ENCODE data around the gene ZFC3H1. TPM values are rescaled to one million over a fixed set of nuclear protein-coding genes. Genes with fewer than 3 reads are reported as not detected.
A peak's percentile ranks its signal among the peaks of the same experiment; 100 is the strongest.
"Not testable (repeated sequence)": the region's sequence is repeated elsewhere in the genome, so short reads cannot be mapped to it uniquely, and the experiment has no call there.

ZFC3H1 gene
- total and polyA plus RNA-seq, 7 experiments from 2014 or later: 26.3 to 147 (median 122) TPM

GRCh38 chr12:71691504-71692129 is 28.0 kb upstream of the ZFC3H1 start:
- intact Hi-C loops (cut with micrococcal nuclease): no loop called here
- POLR2A ChIA-PET: interaction anchor here (0.6 to 0.7 kb wide), 2 partner anchors 14 to 24 kb away, joined by 4 to 7 read pairs; no protein-coding TSS in a partner anchor
- H3K36me3 Mint-ChIP-seq: peaks cover 0 to 15% (median 4%) of the 10 kb centered on the region in 5 donors

GRCh38 chr12:71688961-71689570 is 25.4 kb upstream of the ZFC3H1 start:
- H3K4me1 Mint-ChIP-seq: peaks cover 18 to 65% (median 45%) of the 10 kb centered on the region in 7 donors
- CTCF ChIA-PET: no interaction called here

More at GRCh38 chr12:71691504-71692129, 28.0 kb upstream of the ZFC3H1 start:
- CTCF ChIA-PET: no interaction called here
- peak overlapping the region in 1 of 10 donors; percentile 46 for H3K4me3 Mint-ChIP-seq
- Histone ChIP-seq H3K27ac (ENCODE audit: low read depth, low read length) (no peak overlapping the region), H3K4me1 (ENCODE audit: control insufficient read depth in 2 of 2, insufficient read depth in 2 of 2, low read length in 2 of 2) (peaks cover 13 to 16% of the 10 kb centered on the region in 2 donors), H3K27me3 (ENCODE audit: control insufficient read depth in 2 of 2, insufficient read depth in 2 of 2, low read length in 2 of 2) (no peaks in the 10 kb centered on the region), H3K9me3 (ENCODE audit: control insufficient read depth in 2 of 3, low read length in 3 of 3) (no peaks in the 10 kb centered on the region), H3K4me3 (ENCODE audit: low read length) (no peak overlapping the region), H3K36me3 (ENCODE audit: control insufficient read depth in 2 of 3, insufficient read depth in 3 of 3, low read length in 3 of 3) (no peaks in the 10 kb centered on the region)
- no peaks in the 10 kb centered on the region for H3K27me3 Mint-ChIP-seq
- DNase-seq: no peak
- ATAC-seq: no peak
- peak overlapping the region in 1 of 9 donors; percentile 88 for H3K27ac Mint-ChIP-seq
- peaks cover 20 to 54% (median 40%) of the 10 kb centered on the region in 7 donors for H3K4me1 Mint-ChIP-seq
- no peaks in the 10 kb centered on the region for H3K9me3 Mint-ChIP-seq

GRCh38 chr12:71687172-71687571 is 23.5 kb upstream of the ZFC3H1 start:
- H3K4me3 Mint-ChIP-seq: peak overlapping the region in 8 of 10 donors; percentile 16 to 96 (median 88)
- ChIA-PET POLR2A (interaction anchor here (0.6 to 6.2 kb wide), 4 partner anchors 24 to 82 kb away, joined by 3 to 214 read pairs (median 4); partner anchors contain the start of genes THAP2 and ZFC3H1), CTCF (interaction anchor here (5.1 kb wide), 1 partner anchor 23 kb away, joined by 35 read pairs; the partner anchor contains the start of genes THAP2 and ZFC3H1)
- ATAC-seq; DNase-seq; H3K4me3 ChIP-seq (ENCODE audit: low read length); H3K36me3 Mint-ChIP-seq; H3K9me3 Mint-ChIP-seq; H3K27ac ChIP-seq (ENCODE audit: low read depth, low read length); H3K27me3 Mint-ChIP-seq; H3K27me3 ChIP-seq (ENCODE audit: control insufficient read depth in 2 of 2, insufficient read depth in 2 of 2, low read length in 2 of 2); H3K36me3 ChIP-seq (ENCODE audit: control insufficient read depth in 2 of 3, insufficient read depth in 3 of 3, low read length in 3 of 3); H3K9me3 ChIP-seq (ENCODE audit: control insufficient read depth in 2 of 3, low read length in 3 of 3): not testable (repeated sequence)
- peak overlapping the region in 1 of 9 donors; percentile 58 for H3K27ac Mint-ChIP-seq
- intact Hi-C loops (cut with micrococcal nuclease): loop anchor here (2.0 to 5.0 kb wide), 4 partner anchors 35 to 1950 kb away; partner anchors contain the start of genes RAB3IP (in 2 of the 2) and CNOT2 (in 1 of the 2)
- H3K4me1 Mint-ChIP-seq: peaks cover 15 to 60% (median 43%) of the 10 kb centered on the region in 7 donors
- peaks cover 21 to 23% of the 10 kb centered on the region in 2 donors for H3K4me1 ChIP-seq (ENCODE audit: control insufficient read depth in 2 of 2, insufficient read depth in 2 of 2, low read length in 2 of 2)

More at GRCh38 chr12:71688961-71689570, 25.4 kb upstream of the ZFC3H1 start:
- POLR2A ChIA-PET: interaction anchor here (6.2 kb wide), 1 partner anchor 26 kb away, joined by 214 read pairs; the partner anchor contains the start of genes THAP2 and ZFC3H1
- Mint-ChIP-seq H3K4me3 (peak overlapping the region in 1 of 10 donors; percentile 0), H3K36me3 (peaks cover 0 to 7% (median 4%) of the 10 kb centered on the region in 5 donors), H3K27ac (peak overlapping the region in 1 of 9 donors; percentile 2), H3K27me3 (no peaks in the 10 kb centered on the region), H3K9me3 (no peaks in the 10 kb centered on the region)
- ATAC-seq (no peak), DNase-seq (no peak)
- Histone ChIP-seq H3K27me3 (ENCODE audit: control insufficient read depth in 2 of 2, insufficient read depth in 2 of 2, low read length in 2 of 2) (no peaks in the 10 kb centered on the region), H3K4me1 (ENCODE audit: control insufficient read depth in 2 of 2, insufficient read depth in 2 of 2, low read length in 2 of 2) (peaks cover 21 to 23% of the 10 kb centered on the region in 2 donors), H3K27ac (ENCODE audit: low read depth, low read length) (no peak overlapping the region), H3K4me3 (ENCODE audit: low read length) (no peak overlapping the region), H3K36me3 (ENCODE audit: control insufficient read depth in 2 of 3, insufficient read depth in 3 of 3, low read length in 3 of 3) (peaks cover 0 to 6% (median 0%) of the 10 kb centered on the region in 3 experiments), H3K9me3 (ENCODE audit: control insufficient read depth in 2 of 3, low read length in 3 of 3) (no peaks in the 10 kb centered on the region)
- intact Hi-C loops (cut with micrococcal nuclease): loop anchor here (5.0 kb wide), 3 partner anchors 37 to 1952 kb away; partner anchors contain the start of genes RAB3IP (in 2 of the 2) and CNOT2 (in 1 of the 2)

- ATAC-seq: no peak
Measured at GRCh38 chr12:71686658-71687025, 23.0 kb upstream of the ZFC3H1 start.

GRCh38 chr12:71685914-71686657 is 22.4 kb upstream of the ZFC3H1 start, which contains the start of gene TMEM19:
Gene TMEM19 (plus strand): TSS chr12:71686082. CDS start chr12:71686681, 599 bp downstream.
- POLR2A ChIA-PET: interaction anchor here (0.7 to 6.2 kb wide), 17 partner anchors 9 to 154 kb away, joined by 3 to 214 read pairs (median 4); partner anchors contain the start of genes RAB21, TBC1D15, THAP2 and ZFC3H1
- H3K36me3 ChIP-seq (ENCODE audit: control insufficient read depth in 2 of 3, insufficient read depth in 3 of 3, low read length in 3 of 3): peaks cover 0 to 6% (median 0%) of the 10 kb centered on the region in 3 experiments
- H3K36me3 Mint-ChIP-seq: no peaks in the 10 kb centered on the region
- CTCF ChIA-PET: interaction anchor here (1.8 to 5.1 kb wide), 2 partner anchors 22 to 61 kb away, joined by 10 to 35 read pairs; partner anchors contain the start of genes THAP2 and ZFC3H1
- DNase-seq (peak; percentile 78 to 88 (median 86)), ATAC-seq (peak; percentile 90)
- H3K27me3 ChIP-seq (ENCODE audit: control insufficient read depth in 2 of 2, insufficient read depth in 2 of 2, low read length in 2 of 2): no peaks in the 10 kb centered on the region
- peaks cover 15 to 55% (median 38%) of the 10 kb centered on the region in 7 donors for H3K4me1 Mint-ChIP-seq
- peak within 1 kb of the TSS; percentile 87 for H3K27ac ChIP-seq (ENCODE audit: low read depth, low read length)
- peak within 1 kb of the TSS; percentile 85 to 97 (median 91) for H3K27ac Mint-ChIP-seq
- peaks cover 21 to 23% of the 10 kb centered on the region in 2 donors for H3K4me1 ChIP-seq (ENCODE audit: control insufficient read depth in 2 of 2, insufficient read depth in 2 of 2, low read length in 2 of 2)
- H3K4me3 Mint-ChIP-seq: peak within 1 kb of the TSS; percentile 85 to 99 (median 94)
- no peaks in the 10 kb centered on the region for H3K9me3 ChIP-seq (ENCODE audit: control insufficient read depth in 2 of 3, low read length in 3 of 3)
- H3K27me3 Mint-ChIP-seq: no peaks in the 10 kb centered on the region
- H3K9me3 Mint-ChIP-seq: no peaks in the 10 kb centered on the region
- peak within 1 kb of the TSS; percentile 96 for H3K4me3 ChIP-seq (ENCODE audit: low read length)
- intact Hi-C loops (cut with micrococcal nuclease): loop anchor here (1.0 to 5.0 kb wide), 8 partner anchors 22 to 1949 kb away; partner anchors contain the start of genes RAB21 (in 2 of the 2), RAB3IP (in 2 of the 2), TBC1D15 (in 2 of the 2) and THAP2 (in 2 of the 2)

More at GRCh38 chr12:71686658-71687025, 23.0 kb upstream of the ZFC3H1 start:
- intact Hi-C loops (cut with micrococcal nuclease): loop anchor here (1.0 to 5.0 kb wide), 8 partner anchors 22 to 1949 kb away; partner anchors contain the start of genes RAB21 (in 2 of the 2), RAB3IP (in 2 of the 2), TBC1D15 (in 2 of the 2) and THAP2 (in 2 of the 2)
- no peak for DNase-seq
- Histone ChIP-seq H3K27ac (ENCODE audit: low read depth, low read length) (peak overlapping the region; percentile 87), H3K4me3 (ENCODE audit: low read length) (peak overlapping the region; percentile 96), H3K4me1 (ENCODE audit: control insufficient read depth in 2 of 2, insufficient read depth in 2 of 2, low read length in 2 of 2) (peaks cover 21 to 23% of the 10 kb centered on the region in 2 donors), H3K27me3 (ENCODE audit: control insufficient read depth in 2 of 2, insufficient read depth in 2 of 2, low read length in 2 of 2) (no peaks in the 10 kb centered on the region), H3K36me3 (ENCODE audit: control insufficient read depth in 2 of 3, insufficient read depth in 3 of 3, low read length in 3 of 3) (peaks cover 0 to 6% (median 0%) of the 10 kb centered on the region in 3 experiments), H3K9me3 (ENCODE audit: control insufficient read depth in 2 of 3, low read length in 3 of 3) (no peaks in the 10 kb centered on the region)
- peak overlapping the region; percentile 85 to 97 (median 91) for H3K27ac Mint-ChIP-seq
- no peaks in the 10 kb centered on the region for H3K9me3 Mint-ChIP-seq
- H3K4me1 Mint-ChIP-seq: peaks cover 15 to 56% (median 39%) of the 10 kb centered on the region in 7 donors
- ChIA-PET CTCF (interaction anchor here (1.8 to 5.1 kb wide), 2 partner anchors 23 to 61 kb away, joined by 10 to 35 read pairs; partner anchors contain the start of genes THAP2 and ZFC3H1), POLR2A (interaction anchor here (0.7 to 6.2 kb wide), 10 partner anchors 10 to 153 kb away, joined by 3 to 214 read pairs (median 6); partner anchors contain the start of genes RAB21, TBC1D15, THAP2 and ZFC3H1)
- peaks cover 0 to 1% (median under 1%) of the 10 kb centered on the region in 5 donors for H3K36me3 Mint-ChIP-seq
- H3K27me3 Mint-ChIP-seq: no peaks in the 10 kb centered on the region
- peak overlapping the region; percentile 85 to 99 (median 94) for H3K4me3 Mint-ChIP-seq

All from naive thymus-derived CD4-positive, alpha-beta T cell (primary cell).